ENCODE data around the gene CACNB3. TPM values are rescaled to one million over a fixed set of nuclear protein-coding genes. Genes with fewer than 3 reads are reported as not detected.
"Not testable (repeated sequence)": the region's sequence is repeated elsewhere in the genome, so short reads cannot be mapped to it uniquely, and the experiment has no call there.

CACNB3 gene
- total RNA-seq, 1 experiment from 2014 or later: 11.2 TPM

DNA sequence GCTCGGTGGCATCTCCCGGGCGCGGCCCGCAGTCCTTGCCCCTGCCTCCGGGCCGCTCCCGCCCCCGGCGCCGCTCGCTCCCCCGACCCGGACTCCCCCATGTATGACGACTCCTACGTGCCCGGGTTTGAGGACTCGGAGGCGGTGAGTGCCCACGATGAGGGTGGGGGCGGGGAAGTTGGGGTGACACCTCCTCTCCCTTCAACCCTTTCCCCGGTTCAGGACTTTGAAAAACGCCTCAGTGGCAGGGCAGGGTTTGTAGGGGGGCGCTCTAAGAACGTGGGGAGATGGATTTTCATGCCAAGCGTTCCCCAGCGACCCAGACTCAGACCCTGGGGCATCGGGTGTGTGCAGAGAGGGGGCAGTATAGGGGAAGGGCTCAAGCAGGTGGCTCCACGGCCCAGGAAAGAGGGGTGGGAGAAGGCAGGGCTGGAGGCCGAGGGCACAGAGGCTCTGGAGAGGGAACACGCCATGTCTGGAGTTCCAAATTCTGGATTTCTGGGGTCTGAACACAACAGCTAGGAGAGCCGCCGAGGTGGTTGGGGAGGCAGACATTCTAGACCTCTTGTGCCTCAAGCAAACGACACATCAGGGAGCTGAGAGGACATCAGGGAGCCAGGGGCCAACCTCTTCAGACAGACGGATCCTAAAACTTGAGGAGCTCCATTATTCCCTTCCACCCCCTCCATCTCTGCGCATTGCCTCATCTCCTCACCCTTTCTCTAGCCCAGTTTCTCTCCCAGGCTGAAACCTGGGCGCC, 715 bp downstream of the CACNB3 start:
- DNase-seq (ENCODE audit: low read depth): no peak

DNA sequence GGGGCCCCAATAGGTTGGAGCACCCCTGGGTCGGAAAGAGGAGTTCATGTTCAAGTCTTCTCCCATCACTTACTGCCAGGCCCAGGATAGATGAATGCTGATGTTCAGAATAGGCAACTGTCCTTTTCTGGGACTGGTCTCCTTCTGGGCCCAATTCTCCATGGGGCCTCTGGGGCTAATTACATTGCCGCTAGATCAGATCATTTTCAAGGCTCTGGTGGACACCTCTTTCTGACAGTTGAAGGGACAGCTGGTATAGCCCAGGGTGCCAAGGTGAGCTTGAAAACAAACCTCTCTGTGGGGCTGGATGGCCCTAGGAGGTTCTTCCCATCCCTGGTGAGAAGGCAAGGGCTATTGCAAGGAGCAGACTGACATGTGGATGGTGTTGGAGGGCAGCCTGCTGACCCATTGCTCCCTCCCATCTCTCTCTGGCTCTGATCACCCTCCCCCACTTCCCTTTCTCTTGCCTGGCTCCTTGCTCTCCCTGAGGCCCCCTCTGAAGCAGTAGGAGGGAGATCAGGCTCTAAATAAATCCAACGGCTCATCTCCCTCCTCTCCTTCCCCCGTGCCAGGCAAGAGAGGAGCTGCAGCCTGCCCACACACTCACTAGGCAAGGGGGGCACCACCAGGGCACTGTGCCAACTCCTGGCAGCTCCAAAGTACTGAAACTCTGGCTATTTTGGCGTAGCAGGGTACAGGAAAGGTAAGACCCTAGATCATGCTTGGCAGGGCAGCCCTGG, 1.9 kb downstream of the CACNB3 start:
- DNase-seq (ENCODE audit: low read depth): no peak

DNA sequence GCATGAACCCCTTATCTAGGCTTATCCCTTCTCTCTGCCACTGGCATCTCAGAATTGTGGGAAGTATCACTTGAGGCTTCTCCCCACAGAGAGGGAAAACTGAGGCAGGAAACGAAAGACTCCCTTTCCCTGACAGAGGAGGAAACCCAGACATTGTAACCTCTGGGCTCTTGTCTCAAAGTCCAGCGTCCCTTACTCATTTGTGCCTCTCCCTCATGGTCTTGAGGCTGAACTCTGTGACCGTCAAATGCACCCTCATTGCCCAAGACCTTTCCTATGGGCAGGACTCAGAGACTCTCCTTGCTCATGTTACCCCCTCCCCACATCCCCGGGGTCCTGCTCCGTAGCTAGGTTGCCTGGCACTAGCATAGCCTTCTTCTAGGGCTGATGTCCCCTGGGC, 3.8 kb downstream of the CACNB3 start:
- no peak for DNase-seq (ENCODE audit: low read depth)

DNA sequence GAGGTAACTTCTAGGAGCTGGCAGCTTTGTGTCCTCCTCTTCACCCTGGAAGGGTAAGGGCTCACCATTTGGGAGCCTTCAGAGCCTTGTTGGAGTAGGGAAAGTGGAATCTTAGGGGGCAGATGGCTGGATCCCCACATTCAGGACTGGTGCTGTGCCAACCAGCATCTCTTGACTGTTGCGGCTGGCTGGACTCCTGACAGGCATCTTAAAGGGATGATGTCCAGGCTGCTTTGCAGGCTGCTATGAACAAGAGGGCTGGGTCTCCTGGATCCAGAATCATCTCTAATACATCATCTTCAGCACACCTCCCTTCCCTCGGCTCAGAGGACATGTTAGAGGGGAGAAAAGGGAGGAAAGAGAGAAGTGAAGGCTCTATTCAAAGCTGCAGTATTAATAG, 4.4 kb downstream of the CACNB3 start:
- no peak for DNase-seq (ENCODE audit: low read depth)

DNA sequence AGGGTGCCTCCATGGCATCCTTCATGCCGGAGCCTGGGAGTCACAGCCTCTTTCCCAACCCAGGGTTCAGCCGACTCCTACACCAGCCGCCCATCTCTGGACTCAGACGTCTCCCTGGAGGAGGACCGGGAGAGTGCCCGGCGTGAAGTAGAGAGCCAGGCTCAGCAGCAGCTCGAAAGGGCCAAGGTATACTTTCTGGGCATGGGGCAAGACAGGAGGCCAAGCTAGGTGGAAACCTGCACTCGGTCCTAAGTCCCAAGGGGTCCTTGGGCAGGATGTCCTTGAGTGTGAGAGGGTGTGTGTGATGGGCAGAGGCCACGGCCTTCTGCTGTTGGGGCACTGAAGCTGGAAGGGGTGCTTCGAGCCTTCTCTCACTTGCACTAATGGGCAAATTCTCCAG, 5.0 kb downstream of the CACNB3 start:
- no peak for DNase-seq (ENCODE audit: low read depth)

DNA sequence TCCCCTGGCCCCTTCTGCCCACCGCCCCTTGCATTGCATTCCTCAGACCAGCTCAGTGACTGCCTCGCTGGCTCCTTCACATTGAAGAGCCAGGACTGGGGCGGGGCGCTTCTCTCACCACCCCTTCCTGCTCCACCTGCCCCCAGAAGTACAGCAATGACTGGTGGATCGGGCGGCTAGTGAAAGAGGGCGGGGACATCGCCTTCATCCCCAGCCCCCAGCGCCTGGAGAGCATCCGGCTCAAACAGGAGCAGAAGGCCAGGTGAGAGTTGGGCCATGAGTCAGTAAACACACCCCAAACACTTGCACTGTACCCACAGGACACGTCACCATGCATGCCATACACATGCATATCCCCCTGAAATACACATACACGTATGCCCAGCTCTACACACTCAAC, 5.8 kb downstream of the CACNB3 start:
- DNase-seq (ENCODE audit: low read depth): no peak

DNA sequence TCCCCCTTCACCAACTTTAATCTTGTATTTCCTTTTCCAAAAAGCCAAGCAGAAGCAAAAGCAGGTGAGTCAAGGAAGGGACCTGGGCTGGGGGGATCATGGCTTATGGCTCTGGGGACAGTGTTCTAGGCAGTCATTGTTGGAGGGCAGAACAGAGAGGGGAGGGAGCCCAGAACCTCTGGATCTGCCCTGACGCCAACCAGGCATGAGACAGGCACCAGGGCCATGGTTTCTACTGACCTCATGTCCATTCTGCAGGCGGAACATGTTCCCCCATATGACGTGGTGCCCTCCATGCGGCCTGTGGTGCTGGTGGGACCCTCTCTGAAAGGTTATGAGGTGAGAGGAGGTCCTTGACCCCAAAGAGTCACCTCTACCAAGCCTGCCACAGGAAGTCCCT, 6.6 kb downstream of the CACNB3 start:
- no peak for DNase-seq (ENCODE audit: low read depth)

DNA sequence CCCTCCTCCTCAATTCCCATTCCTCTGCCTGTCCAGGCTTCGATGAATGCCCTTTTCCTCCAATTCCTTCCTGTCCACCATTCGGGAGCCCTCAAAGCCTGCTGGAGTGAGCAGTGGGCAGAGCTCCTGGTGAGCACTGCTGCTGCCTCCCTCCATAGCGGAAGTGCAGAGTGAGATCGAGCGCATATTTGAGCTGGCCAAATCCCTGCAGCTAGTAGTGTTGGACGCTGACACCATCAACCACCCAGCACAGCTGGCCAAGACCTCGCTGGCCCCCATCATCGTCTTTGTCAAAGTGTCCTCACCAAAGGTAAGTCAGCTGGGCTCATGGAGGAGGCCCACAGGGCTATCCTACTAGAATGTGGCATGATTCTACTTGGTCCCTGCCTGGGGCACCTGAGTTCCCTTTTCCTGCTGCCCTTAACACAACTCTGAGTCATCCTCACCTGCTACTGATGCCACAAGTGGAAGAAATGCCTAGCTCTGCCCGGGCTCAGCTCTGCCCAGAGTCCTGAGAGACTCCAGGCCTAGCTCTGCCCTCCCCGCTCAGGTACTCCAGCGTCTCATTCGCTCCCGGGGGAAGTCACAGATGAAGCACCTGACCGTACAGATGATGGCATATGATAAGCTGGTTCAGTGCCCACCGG, 8.0 kb downstream of the CACNB3 start:
- no peak for DNase-seq (ENCODE audit: low read depth)

DNA sequence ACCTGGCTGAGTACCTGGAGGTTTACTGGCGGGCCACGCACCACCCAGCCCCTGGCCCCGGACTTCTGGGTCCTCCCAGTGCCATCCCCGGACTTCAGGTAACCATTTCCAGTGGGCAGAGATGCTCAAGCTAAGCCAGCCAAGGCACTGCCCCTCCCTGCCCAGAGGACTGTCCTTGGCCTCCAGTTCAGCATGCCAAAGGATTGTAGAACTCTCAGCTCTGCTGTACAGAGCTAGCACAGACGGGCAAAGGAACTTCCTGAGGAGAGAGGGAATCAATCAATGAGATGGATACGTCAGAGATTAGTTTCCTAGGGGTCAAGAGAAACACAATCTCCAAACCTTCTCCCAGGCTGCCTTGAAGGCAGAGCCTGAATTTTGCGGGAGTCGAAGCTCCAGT, 8.7 kb downstream of the CACNB3 start:
- DNase-seq (ENCODE audit: low read depth): no peak

DNA sequence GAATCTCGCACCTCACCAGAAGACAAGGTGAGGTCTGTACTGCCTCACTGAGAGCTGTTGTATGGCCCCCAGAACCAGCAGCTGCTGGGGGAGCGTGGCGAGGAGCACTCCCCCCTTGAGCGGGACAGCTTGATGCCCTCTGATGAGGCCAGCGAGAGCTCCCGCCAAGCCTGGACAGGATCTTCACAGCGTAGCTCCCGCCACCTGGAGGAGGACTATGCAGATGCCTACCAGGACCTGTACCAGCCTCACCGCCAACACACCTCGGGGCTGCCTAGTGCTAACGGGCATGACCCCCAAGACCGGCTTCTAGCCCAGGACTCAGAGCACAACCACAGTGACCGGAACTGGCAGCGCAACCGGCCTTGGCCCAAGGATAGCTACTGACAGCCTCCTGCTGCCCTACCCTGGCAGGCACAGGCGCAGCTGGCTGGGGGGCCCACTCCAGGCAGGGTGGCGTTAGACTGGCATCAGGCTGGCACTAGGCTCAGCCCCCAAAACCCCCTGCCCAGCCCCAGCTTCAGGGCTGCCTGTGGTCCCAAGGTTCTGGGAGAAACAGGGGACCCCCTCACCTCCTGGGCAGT, 9.3 kb downstream of the CACNB3 start:
- no peak for DNase-seq (ENCODE audit: low read depth)

DNA sequence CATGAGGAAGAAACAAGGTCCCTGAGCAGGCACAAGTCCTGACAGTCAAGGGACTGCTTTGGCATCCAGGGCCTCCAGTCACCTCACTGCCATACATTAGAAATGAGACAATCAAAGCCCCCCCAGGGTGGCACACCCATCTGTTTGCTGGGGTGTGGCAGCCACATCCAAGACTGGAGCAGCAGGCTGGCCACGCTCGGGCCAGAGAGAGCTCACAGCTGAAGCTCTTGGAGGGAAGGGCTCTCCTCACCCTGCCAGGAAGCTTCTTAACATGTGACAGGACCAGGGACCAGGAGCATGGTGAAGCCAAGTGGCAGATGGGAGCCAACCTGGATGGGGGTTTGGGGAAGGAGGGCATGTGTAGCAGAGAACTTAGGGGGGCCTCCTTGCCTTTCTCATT, 10.0 kb downstream of the CACNB3 start:
- DNase-seq (ENCODE audit: low read depth): no peak

DNA sequence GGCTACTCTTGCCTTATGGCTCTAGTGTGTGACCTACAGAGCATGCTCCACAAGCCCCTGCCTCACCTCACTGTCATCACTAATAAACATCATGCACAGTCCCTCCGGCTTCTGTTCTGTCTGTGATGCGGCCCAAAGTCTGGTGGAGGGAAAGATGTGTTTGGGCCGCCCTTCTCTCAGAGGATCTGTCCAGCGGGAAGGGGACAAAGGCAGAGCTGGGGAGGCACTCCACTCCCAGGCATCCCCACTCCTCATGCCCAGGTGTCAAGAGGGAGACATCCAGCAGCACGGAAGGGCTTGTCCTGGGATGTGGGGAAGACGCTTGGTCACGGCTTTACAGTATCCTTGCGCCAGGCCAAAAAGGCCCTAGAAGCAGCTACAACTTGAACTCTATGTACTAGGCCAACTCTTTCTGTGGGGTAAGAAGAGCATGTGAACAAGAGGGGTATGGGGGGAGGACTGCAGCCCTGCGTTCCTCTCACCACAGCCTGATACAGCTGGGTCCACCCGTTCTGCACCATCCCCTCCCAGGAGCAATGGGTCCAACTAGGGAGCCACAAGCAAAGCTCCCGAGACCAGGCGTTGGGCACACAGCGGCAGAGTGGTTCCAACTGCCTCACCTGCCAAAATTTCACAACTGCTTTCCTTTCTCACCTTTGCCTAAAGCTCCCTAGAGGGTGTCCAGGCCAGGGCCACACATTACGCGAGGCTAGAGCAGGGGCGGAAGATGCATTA, 10.7 kb downstream of the CACNB3 start:
- DNase-seq (ENCODE audit: low read depth): no peak

DNA sequence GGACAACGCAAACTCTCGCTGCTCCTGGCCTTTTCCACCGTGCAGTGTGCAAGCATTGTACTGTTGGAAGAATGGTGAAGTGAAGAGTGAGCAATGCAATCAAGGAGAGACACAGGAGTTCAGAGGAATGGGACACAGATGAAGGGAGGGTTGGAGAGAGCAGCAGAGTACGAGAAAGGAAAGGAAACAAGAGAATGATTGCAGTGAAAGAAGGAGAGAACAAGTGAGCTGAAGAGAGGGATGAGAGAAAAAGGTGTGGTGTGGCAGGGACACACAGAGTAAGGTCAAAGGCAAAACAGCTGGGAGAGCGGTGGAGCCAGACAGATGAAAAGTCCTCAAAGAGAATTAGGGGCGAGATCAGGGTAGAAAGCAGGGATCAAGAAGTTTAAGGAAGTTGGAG, 13.0 kb downstream of the CACNB3 start:
- no peak for DNase-seq (ENCODE audit: low read depth)

DNA sequence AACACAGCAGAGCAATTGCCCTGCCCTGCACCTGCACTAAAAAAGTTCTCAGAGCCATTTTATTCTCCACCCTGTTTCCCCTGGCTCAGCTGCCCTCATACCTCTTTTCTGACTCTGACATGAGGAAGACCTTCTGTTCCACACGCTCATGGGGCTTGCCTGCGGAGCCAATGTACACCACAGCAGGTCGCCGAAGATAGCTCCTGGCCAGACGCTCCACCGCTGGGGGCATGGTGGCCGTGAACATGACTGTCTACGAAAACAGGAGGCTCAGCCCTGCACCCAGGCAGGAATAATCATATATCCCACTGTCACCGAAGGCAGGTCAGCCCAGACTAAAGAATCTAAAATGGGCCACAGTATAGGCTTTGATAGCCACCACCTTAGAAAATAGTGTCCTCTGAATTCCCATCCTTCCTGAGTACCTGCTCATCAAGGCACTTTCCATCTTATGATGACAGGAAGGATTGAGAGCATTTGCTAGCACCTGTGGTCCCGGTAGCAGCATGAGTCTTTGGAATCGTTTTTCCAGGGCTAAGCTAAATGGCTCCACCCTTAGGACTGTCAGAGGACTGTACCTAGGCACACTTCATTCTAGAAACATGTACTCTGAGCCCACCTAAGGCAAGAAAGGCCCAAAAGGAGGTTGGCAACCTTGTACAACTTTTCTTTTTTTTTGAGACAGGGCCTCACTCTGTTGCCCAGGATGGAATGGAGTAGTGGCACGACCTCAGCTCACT, 14.2 kb downstream of the CACNB3 start:
- no peak for DNase-seq (ENCODE audit: low read depth)

DNA sequence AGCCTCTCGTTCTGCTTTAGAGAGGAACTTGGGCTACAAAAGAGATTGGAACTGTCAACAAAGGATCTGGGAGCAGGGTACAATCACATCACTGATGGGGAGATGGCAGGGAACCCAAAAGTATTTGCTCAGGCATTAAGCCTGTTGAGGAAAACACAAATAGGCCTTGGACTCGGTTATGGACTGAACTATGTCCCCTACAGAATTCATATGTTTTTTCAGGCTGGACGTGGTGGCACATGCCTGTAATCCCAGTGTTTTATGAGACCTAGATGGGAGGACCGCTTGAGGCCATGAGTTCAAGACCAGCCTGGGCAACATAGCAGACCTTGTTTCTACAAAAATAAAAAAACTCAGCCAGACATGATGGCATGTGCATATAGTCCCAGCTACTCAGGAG, 19.8 kb downstream of the CACNB3 start:
- DNase-seq (ENCODE audit: low read depth): no peak

DNA sequence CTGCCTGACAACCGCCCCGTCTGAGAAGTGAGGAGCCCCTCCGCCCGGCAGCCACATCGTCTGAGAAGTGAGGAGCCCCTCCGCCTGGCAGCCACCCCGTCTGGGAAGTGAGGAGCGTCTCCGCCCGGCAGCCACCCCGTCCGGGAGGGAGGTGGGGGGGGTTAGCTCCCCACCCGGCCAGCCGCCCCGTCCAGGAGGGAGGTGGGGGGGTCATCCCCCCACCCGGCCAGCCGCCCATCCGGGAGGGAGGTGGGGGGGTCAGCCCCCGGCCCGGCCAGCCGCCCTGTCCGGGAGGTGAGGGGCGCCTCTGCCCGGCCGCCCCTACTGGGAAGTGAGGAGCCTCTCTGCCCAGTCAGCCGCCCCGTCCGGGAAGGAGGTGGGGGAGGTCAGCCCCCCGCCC, 23.7 kb downstream of the CACNB3 start:
- not testable (repeated sequence) for DNase-seq (ENCODE audit: low read depth)

DNA sequence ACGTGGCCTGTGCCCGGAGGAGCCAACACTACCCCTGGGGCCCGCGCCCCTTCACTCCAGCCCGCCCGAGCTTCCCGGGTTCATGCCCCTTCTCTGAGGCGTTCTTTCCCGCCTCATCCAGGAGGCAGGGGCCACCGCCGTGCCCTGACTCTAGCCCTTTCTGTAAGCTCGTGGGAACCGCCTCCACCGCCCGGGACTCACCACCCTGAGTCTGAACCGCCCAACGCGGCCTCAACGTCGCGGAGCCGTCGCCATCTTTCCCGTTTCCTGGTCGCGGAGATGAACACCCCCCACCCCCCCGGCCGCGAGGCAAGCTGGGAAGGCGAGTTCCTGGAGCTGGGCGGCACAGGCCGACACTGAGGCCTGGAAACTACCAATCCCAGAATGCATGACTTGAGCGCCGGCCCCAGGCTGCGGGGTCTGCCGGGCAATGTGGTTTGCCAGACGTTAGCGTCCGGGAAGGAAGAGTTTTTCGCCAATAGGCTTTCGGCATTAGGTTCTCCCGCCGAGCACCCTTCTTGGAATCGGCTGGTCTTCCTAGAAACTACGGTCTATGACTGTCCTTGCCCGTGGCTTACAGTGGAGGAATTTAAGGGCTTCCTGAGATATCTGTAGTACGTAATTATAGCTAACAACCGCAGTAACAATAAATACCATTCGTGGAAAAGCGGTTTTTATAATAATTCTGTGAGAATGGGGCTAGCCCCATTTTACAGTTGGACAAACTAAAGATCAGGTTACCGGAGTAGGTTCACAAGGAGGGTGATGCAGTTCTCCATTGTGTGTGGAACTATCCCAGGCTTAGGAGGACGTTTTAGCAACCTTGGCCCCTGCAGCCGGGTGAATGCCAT, 33.8 kb downstream of the CACNB3 start, which contains the start of gene DDX23:
Gene DDX23, minus strand, starts transcription at position 281 of the 851 bp plus-strand sequence. CDS start 6,381 bp downstream, outside the sequence.
- peak; percentile 96 for DNase-seq (ENCODE audit: low read depth)

DNA sequence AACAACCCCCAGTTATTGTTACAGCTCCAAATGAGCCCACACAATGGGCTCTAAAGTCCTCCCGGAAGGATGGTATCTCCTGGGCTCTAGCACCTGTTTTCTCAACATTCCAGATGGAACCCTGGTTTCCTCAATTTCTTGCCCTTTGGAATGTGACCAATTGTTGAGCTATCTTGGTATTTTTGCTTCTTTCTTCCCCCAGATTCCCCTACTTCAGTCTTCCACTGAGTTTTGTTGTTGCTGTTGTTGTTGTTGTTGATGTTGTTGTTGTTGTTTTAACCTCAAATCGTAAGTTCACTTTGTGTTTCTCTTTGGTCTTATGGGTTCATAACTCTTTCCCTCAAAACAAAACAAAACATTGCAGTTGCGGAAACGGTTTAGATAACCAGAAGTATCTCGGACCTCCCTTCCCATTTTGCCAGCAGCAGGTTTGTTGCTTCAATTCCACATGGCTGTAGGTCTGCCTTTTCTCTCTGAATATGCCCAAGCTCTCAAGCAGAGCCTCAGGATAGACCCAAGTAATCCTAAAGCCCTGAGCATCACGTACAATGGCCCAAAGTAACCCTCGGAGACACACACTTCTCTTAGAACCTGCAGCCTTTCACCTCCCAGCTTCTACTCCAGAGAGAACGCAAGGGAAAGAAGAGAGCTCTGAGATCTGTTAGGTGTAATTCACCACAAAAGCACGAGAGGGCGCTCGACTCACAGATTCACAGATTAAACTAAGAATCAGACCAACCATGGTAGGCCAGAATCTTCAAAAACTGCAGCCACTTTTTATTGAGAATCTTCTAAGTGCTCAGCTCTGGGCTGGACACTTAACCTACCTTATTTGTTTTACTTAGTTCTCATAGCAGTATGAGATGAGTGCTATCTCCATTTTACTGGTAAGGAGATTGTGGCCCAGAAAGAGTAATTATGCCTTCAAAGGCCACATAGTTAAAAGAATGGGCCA, 34.7 kb downstream of the CACNB3 start:
- peak; percentile 78 for DNase-seq (ENCODE audit: low read depth)

DNA sequence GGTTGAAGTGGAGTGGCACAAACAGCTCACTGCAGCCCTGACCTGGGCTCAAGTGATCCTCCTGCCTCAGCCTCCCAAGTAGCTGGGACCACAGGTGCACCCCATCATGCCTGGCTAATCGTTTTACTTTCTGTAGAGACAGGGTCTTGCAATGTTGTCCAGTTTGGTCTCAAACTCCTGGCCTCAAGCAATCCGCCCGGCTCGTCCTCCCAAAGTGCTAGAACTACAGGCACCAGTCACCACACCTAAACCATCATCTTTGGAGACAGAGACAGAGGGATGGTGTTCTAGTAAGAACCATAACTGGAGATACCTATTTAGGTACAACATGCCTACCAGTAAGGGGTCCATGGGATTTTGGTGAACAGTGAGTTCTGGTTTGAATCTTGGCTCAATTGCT, 36.2 kb downstream of the CACNB3 start:
- no peak for DNase-seq (ENCODE audit: low read depth)

Data from RPMI7951 (cell line).